HTR-8/SVneo (cell line): ENCODE measurements around the gene CERK.
"Not testable (repeated sequence)": the region's sequence is repeated elsewhere in the genome, so short reads cannot be mapped to it uniquely, and the experiment has no call there.

Experiments used
- DNase-seq: peaks from one replicate; pipeline ENCODE4 v3.0.0; 2011; ENCODE audit warnings: low spot score, mixed read lengths; ENCODE audit not compliant: insufficient read length
- FAIRE-seq: peaks from 2 replicates; lab custom pipeline; 2011; peaks lifted over from hg19 to GRCh38; lab: Jason Lieb, UNC

The CERK gene

DNA sequence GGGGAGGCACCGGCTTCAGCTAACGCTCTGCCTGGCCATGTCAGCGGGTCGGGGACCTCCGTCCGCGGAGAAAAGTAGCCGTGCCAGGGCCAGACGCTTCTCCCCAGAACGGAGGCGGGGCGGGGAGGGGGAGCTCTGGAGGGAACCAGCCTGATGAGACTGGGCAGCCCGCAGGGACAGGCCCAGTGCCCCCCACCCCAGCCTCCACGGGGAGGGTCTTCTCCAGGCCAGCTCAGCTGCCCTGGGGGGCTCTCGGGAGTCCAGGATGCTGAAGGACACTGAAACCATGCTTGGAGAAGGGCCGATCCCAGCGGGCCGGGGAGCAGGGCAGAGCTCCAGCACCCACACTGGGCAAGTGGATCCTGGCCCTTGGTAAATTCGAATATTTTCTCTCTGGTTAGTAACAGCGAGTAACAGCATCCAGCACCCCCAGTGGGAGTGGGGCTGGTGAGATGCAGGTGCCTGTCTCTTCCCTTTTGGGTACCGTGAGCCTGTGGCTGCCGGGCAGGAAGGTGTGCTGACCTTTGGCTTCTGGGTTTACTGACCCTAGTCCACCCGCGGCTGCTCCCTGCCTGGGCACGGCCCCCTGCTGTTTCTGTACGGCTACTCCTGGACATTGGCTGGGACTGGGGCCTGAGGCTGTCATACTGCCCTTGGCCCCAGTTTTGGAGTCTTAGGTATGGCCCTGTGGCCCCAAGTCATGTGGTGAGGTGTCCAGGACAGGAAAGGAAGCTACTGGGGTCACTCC lies 82.0 kb downstream of the CERK start:
- FAIRE-seq (no peak), DNase-seq (no peak)

- no peak for DNase-seq
- FAIRE-seq = no peak
Measured at GRCh38 chr22:46654927-46655595, 83.0 kb downstream of the CERK start.

DNA sequence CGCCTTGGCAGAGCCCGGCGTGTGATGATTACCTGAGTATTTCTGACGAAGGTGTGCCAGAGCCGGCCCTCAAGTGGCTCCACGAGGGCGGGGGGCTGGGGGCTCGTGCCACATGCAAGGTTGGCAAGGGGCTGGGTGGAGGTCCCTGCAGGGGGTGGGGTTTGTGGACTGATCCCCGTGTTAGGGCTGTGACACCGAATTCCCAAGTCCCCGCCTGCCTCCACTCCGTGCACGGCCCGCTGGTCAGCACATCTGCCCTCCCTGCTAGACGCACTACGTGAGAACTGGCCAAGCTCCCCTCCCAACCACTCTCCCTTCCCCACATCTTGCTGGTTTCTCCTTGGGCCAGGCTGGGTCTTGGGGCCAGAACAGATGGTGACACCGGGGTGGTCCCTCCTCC lies 83.6 kb downstream of the CERK start:
- FAIRE-seq (no peak), DNase-seq (no peak)

DNA sequence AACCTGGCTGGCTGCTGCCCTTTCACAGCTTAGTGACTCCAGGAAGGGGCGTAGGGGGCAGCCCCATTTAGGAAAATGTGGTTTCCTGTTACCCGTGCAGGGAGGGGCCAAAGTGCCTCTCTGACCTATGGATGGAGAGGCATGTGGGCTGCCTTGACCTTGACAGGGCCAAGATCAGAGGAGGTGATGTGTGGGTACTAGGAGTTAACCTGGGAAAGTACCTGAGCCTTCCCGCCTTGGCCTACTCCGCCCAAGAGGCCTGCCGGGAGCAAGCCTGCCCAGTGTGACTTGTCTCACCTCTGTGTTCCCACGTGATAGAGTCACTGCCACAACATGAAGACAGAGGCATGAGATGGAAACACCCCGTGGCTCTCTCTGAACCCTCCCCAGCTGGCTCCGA lies 84.5 kb downstream of the CERK start:
- FAIRE-seq (no peak), DNase-seq (no peak)

DNA sequence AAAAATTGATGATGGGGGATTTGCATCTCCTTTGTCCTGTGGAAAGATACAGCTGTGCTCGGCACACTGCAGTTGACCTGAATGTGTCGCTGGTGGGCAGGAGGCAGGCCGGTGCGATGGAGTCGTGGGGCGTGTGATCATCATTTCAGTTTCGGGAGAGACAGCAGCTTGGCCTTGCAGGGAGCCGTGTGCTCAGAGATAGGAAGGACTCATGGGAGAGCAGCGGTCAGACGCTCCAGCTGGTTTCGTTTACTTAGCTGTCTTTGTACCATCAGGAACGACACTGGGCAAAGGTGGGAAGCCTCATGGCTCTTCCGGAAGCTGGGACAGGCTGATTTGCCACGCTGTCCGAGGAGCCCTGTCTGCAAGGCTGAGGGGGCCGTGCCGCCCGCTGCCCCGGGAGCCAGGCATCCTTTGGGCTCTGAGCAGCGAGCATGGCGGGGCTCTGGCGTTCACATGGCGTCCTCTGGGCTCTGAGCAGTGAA lies 85.2 kb downstream of the CERK start:
- FAIRE-seq = no peak
- no peak for DNase-seq

- no peak for FAIRE-seq
- DNase-seq = peak; percentile 26
Measured at GRCh38 chr22:46652081-46652846, 85.8 kb downstream of the CERK start.

DNA sequence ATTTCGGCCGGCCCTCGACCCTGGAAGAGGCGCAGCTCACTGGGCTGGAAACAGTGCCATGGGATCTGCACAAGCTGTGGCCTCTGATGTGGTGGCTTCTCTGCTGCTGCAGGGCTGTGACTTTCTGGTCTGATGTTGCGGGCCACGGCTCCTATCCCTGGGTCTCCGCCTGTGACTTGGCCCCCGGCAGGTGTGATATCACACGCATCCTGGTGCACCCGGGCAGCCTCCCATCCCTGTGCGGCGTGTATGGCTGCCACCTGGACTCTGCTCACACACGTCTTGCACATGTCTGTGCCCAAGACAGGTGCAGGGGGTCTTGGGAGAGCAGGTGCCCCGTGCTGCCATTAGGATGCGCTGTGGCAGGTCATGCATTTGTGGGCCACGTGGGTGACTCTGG lies 86.7 kb downstream of the CERK start:
- no peak for DNase-seq
- no peak for FAIRE-seq

DNA sequence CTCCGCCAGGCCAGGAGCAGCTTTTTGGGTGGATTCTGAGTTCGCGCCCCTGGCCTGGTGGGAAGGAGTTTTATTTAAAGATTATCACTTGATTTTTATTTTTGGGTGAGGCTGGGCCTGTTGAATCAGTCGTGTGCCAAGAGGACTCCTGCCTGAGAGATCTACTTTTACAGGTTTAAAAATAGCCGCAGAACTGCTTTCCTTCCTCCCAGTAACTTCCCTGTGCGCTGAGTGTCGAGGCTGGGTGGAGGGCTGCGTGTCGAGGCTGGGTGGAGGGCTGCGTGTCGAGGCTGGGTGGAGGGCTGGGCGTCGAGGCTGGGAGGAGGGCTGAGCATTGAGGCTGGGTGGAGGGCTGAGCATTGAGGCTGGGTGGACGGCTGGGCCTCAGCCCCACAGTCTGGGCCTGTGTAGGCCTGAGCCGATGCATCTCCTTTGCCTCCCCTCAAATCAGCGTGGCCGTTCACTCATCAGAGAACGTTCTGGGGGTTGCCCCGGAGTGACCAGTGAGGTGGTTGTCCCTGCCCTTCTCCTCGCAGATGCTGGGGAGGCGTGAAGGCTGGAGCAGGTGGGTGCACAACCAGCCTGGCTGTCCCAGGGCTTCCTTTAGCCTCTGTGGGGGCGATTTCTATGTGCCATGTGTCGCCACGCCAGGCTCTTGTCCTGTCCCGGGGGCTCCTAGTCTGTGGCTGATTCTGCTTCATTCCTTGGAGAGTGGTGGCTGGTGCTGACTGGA lies 87.8 kb downstream of the CERK start:
- DNase-seq (no peak), FAIRE-seq (no peak)

GRCh38 chr22:46649141-46650077 lies 88.6 kb downstream of the CERK start:
- no peak for DNase-seq
- FAIRE-seq = no peak

DNA sequence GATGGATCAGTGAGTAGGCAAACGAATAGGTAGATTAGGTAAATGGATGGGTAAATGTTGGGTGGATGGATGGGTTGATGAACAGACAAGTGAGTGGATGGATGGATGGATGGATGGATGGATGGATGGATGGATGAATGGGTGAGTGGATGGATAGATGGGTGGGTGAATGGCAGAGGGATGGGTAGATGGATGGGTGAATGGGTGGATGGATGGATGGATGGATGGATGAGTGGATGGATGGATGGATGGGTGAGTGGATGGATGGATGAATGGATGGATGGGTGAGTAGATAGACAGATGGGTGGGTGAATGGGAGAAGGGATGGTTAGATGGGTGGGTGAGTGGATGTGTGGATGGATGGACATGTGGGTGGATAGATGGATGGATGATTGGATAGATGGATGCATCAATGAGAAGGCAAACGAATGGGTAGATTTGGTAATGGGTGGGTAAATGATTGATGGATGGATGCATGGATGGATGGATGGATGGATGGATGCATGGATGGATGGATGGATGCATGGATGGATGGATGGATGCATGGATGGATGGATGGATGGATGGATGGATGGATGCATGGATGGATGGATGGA lies 89.7 kb downstream of the CERK start:
- FAIRE-seq = peak; percentile 40
- not testable (repeated sequence) for DNase-seq

- no peak for DNase-seq
- no peak for FAIRE-seq
Measured at GRCh38 chr22:46646531-46647215, 91.4 kb downstream of the CERK start.

DNA sequence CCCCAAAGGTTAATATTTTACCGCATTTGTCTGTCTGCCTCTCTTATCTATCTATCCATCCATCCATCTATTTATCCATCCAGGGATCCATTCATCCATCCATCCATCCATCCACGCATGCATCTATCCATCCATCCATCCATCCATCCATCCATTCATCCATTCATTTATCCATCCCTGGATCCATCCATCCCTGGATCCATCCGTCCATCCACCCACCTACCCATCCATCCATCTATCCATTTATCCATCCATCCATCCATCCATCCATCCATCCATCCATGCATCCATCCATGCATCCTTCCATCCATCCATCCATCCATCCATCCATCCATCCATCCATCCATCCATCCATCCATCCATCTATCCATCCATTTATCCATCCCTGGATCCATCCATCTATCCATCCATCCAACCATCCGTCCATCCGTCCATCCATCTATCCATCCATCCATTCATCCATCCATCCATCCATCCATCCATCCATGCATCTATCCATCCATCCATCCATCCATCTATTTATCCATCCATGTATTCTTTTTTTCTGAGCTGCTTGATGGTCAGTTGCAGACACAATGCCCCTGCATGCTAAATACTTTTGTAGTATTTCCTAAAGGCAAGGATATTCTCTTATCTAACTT lies 95.1 kb downstream of the CERK start:
- FAIRE-seq, DNase-seq: not testable (repeated sequence)

- no peak for DNase-seq
Measured at GRCh38 chr22:46641811-46642266, 96.2 kb downstream of the CERK start.

DNA sequence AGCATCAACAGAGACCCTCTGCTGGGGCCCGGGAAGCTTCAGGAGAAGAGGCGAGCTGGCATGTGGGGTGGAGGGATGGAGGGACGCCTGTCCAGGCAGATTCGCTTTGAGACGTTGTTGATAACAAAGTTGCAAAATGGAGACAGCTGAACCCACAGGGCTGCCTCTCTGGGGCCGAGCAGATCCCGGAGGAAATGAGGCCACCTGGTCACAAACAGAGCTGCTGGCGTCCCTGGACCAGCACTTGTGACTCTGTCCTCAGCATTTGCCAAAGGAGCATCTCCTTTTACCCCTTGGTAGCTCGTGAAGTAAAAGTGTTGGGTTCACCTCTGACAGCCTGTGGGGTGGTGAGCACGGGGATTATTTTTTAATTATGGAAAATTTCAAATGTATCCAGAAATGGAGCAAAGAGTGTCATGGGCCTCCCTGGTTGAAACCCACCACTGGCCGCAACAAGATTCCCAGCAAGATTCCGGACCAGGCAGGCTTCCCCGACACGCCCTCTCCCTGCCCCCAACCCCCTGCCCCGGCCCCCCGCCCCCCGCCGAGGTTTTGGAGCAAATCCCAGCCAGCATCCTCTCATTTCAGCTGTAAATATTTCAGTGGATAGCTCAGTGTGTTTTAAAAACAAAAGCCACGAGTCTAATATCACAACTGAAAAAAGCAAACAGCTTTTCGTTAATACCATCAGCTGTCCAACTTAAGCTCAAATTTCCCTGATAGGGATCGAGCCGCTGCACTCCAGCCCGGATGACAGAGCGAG lies 97.6 kb downstream of the CERK start:
- FAIRE-seq = no peak

More at GRCh38 chr22:46641811-46642266, 96.2 kb downstream of the CERK start:
- no peak for FAIRE-seq

GRCh38 chr22:46639843-46640242 lies 98.2 kb downstream of the CERK start:
- FAIRE-seq = no peak
- no peak for DNase-seq

More for the DNA sequence above, 97.6 kb downstream of the CERK start:
- no peak for DNase-seq

DNA sequence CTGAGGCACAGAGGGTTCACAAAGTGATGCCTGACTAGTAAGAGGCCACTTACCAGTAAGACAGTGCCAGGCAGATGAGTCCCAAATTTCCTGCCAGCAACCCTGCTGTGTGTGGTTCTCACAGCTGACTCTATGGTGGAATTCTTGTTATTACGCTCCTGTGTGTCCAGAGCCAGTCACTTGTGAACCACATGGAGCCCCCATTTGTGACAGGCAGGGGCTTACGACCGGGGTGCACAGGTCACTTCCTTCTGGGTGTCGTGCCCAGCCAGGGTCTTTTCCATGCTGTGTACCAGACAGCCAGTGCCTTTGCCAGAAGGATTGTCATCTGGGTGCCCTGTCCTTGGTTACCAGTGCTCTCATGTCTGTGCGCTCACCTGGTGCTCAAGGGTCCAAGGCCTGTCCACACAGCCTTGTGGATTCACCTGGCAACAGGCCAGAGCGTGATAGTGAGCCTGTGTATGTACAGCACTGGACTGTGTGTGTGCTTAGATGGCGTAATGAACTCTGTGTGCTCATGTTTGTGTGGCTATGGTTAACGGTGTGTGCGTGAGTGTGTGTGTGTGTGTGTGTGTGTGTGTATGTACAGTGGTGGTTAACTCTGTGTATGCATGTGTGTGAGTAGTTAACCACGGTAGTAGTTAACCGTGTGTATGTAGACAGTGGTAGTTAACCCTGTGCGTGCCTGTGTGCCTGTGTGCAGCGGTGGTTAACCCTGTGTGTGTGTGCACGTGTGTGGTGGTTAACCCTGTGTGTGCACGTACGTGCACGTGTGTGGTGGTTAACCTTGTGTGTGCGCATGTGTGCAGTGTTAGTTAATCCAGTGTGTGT lies 99.2 kb downstream of the CERK start:
- FAIRE-seq = peak; percentile 86
- DNase-seq = no peak
